Thoracic aorta (tissue), 2 donors: ENCODE data around the gene SLC35D1. TPM values are rescaled to one million over a fixed set of nuclear protein-coding genes. Genes with fewer than 3 reads are reported as not detected.

Experiments used
- ATAC-seq: fragments of 150-250 bp; one replicate; pipeline ENCODE4 v1.8.0; 2017; ENCODE audit warnings: low read depth; ENCODE audit not compliant: insufficient number of reproducible peaks, low FRiP score
- DNase-seq: peaks from one replicate; pipeline ENCODE4 v3.0.0-alpha.2; 2020; ENCODE audit warnings: low spot score
- H3K27ac ChIP-seq, 2 donors: fragments of 200-600 bp; sonication (generic); 1 replicate in 1 of 2; 2 replicates in 1 of 2; pipeline ENCODE4 v1.5.1; 2016; ENCODE audit warnings: mild to moderate bottlenecking in 2 of 2, moderate library complexity in 2 of 2
- H3K27me3 ChIP-seq: fragments of 200-600 bp; sonication (generic); replicated peaks from 2 replicates; pipeline ENCODE4 v1.6.0; 2016; ENCODE audit warnings: mild to moderate bottlenecking; ENCODE audit not compliant: insufficient read depth
- H3K36me3 ChIP-seq: fragments of 200-600 bp; sonication (generic); one replicate; pipeline ENCODE4 v1.5.1; 2016
- H3K4me1 ChIP-seq, 2 donors: fragments of 200-600 bp; sonication (generic); 1 replicate in 1 of 2; 2 replicates in 1 of 2; pipeline versions ENCODE4 v1.5.1 to v1.6.0; 2016; ENCODE audit warnings: low read depth in 2 of 2, mild to moderate bottlenecking in 1 of 2; ENCODE audit not compliant: control insufficient read depth in 1 of 2
- H3K4me3 ChIP-seq: fragments of 200-600 bp; sonication (generic); 2 replicates; pipeline ENCODE4 v1.5.1; 2016; ENCODE audit warnings: mild to moderate bottlenecking
- H3K9me3 ChIP-seq: fragments of 200-600 bp; sonication (generic); 2 replicates; pipeline ENCODE4 v1.5.1; 2016
- total RNA-seq, 2 donors: library from RNA; depleted of rRNA; stranded (reverse); fragments of >200 nt; gene quantifications; one replicate each; pipeline versions ENCODE4 v1.1.0 to v1.2.3, GENCODE V29; 2016
- TF ChIP-seq, protein P1 (sequence below): fragments of 200-600 bp; sonication (generic); IDR thresholded peaks from one replicate; pipeline ENCODE4 v1.5.1; 2019; ENCODE audit warnings: antibody characterized with exemption

Gene SLC35D1
- total RNA-seq, 2 donors from 2014 or later: 14.8 to 22.0 TPM

- no peaks in the 10 kb centered on the region for H3K27me3 ChIP-seq
- H3K9me3 ChIP-seq: no peaks in the 10 kb centered on the region
- H3K4me1 ChIP-seq: peaks cover 4 to 22% of the 10 kb centered on the region in 2 donors
- DNase-seq (peak; percentile 9), ATAC-seq (peak; percentile 62)
- no peaks in the 10 kb centered on the region for H3K36me3 ChIP-seq
- TF ChIP-seq, protein P1, sequence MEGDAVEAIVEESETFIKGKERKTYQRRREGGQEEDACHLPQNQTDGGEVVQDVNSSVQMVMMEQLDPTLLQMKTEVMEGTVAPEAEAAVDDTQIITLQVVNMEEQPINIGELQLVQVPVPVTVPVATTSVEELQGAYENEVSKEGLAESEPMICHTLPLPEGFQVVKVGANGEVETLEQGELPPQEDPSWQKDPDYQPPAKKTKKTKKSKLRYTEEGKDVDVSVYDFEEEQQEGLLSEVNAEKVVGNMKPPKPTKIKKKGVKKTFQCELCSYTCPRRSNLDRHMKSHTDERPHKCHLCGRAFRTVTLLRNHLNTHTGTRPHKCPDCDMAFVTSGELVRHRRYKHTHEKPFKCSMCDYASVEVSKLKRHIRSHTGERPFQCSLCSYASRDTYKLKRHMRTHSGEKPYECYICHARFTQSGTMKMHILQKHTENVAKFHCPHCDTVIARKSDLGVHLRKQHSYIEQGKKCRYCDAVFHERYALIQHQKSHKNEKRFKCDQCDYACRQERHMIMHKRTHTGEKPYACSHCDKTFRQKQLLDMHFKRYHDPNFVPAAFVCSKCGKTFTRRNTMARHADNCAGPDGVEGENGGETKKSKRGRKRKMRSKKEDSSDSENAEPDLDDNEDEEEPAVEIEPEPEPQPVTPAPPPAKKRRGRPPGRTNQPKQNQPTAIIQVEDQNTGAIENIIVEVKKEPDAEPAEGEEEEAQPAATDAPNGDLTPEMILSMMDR: peak; percentile 74
- no peak overlapping the region for H3K27ac ChIP-seq
- H3K4me3 ChIP-seq: no peak overlapping the region
These were observed 57.8 kb downstream of the SLC35D1 start for GRCh38 chr1:66996018-66996682.

GRCh38 chr1:66993076-66993475, 60.9 kb downstream of the SLC35D1 start:
- TF ChIP-seq, protein P1: no peak
- peaks cover 0 to 4% of the 10 kb centered on the region in 2 donors for H3K4me1 ChIP-seq
- H3K4me3 ChIP-seq: no peak overlapping the region
- no peak overlapping the region for H3K27ac ChIP-seq
- no peaks in the 10 kb centered on the region for H3K36me3 ChIP-seq
- DNase-seq (no peak), ATAC-seq (no peak)
- no peaks in the 10 kb centered on the region for H3K27me3 ChIP-seq
- no peaks in the 10 kb centered on the region for H3K9me3 ChIP-seq

DNA sequence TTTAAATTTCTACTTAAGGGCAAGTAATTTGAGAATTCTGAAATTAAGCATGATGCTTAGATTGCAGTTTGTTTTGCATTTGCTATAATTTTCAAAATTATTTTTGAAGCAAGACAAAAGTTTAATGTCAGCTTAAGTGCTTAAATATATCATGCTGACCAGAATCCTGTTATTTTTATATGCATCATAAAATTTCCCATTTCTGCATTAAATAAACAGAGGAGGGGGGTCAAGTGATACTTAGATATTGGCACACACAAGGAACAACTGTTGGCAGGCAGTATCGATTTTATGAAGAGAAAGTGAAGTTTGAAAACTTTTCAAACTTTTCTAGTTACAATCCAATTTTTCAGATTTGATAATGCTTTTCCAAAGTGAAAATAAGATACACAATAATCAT, 68.1 kb downstream of the SLC35D1 start:
- H3K9me3 ChIP-seq: no peaks in the 10 kb centered on the region
- no peak overlapping the region for H3K27ac ChIP-seq
- no peak for DNase-seq
- H3K27me3 ChIP-seq: no peaks in the 10 kb centered on the region
- H3K4me1 ChIP-seq: peaks cover 3 to 5% of the 10 kb centered on the region in 2 donors
- ATAC-seq: no peak
- no peak overlapping the region for H3K4me3 ChIP-seq
- TF ChIP-seq, protein P1: no peak
- H3K36me3 ChIP-seq: peaks cover 11% of the 10 kb centered on the region

GRCh38 chr1:66984491-66984890, 69.5 kb downstream of the SLC35D1 start:
- Histone ChIP-seq H3K4me3 (no peak overlapping the region), H3K4me1 (peaks cover 5 to 6% of the 10 kb centered on the region in 2 donors), H3K9me3 (no peaks in the 10 kb centered on the region), H3K27me3 (no peaks in the 10 kb centered on the region), H3K36me3 (peaks cover 11% of the 10 kb centered on the region), H3K27ac (no peak overlapping the region)
- TF ChIP-seq, protein P1: no peak
- no peak for ATAC-seq
- DNase-seq: no peak

- H3K4me1 ChIP-seq: peaks cover 5 to 6% of the 10 kb centered on the region in 2 donors
- H3K27me3 ChIP-seq: no peaks in the 10 kb centered on the region
- TF ChIP-seq, protein P1: no peak
- no peak overlapping the region for H3K4me3 ChIP-seq
- no peak for DNase-seq
- H3K27ac ChIP-seq: no peak overlapping the region
- no peaks in the 10 kb centered on the region for H3K9me3 ChIP-seq
- peaks cover 11% of the 10 kb centered on the region for H3K36me3 ChIP-seq
- ATAC-seq: no peak
These were observed 71.2 kb downstream of the SLC35D1 start for GRCh38 chr1:66982561-66983260.
